ENCODE results near the gene EREG. TPM values are rescaled to one million over a fixed set of nuclear protein-coding genes. Genes with fewer than 3 reads are reported as not detected.
"Not testable (repeated sequence)": the region's sequence is repeated elsewhere in the genome, so short reads cannot be mapped to it uniquely, and the experiment has no call there.

Gene EREG
- total RNA-seq, 1 donor from 2014 or later, result not detected

- Mint-ChIP-seq H3K9me3 (no peaks in the 10 kb centered on the region), H3K4me1 (peaks cover 5% of the 10 kb centered on the region), H3K27ac (ENCODE audit: unreplicated experiment) (no peak overlapping the region), H3K36me3 (ENCODE audit: low read depth) (no peaks in the 10 kb centered on the region), H3K27me3 (ENCODE audit: low read depth) (no peaks in the 10 kb centered on the region), H3K4me3 (no peak overlapping the region)
- DNase-seq (ENCODE audit: low read depth, low spot score), result no peak
- TF ChIP-seq CTCF (conservative IDR thresholded peaks at IDR 0.05), result no peak
Measured at GRCh38 chr4:74395633-74396032, 30.7 kb downstream of the EREG start.

GRCh38 chr4:74397748-74398426 lies 32.9 kb downstream of the EREG start:
- H3K36me3 Mint-ChIP-seq (ENCODE audit: low read depth), result no peaks in the 10 kb centered on the region
- H3K27me3 Mint-ChIP-seq (ENCODE audit: low read depth), result no peaks in the 10 kb centered on the region
- no peaks in the 10 kb centered on the region for H3K9me3 Mint-ChIP-seq
- no peak for DNase-seq (ENCODE audit: low read depth, low spot score)
- no peak for TF ChIP-seq CTCF (conservative IDR thresholded peaks at IDR 0.05)
- H3K4me3 Mint-ChIP-seq, result no peak overlapping the region
- peaks cover 5% of the 10 kb centered on the region for H3K4me1 Mint-ChIP-seq
- H3K27ac Mint-ChIP-seq (ENCODE audit: unreplicated experiment), result no peak overlapping the region

- DNase-seq (ENCODE audit: low read depth, low spot score); H3K27me3 Mint-ChIP-seq (ENCODE audit: low read depth); H3K9me3 Mint-ChIP-seq; H3K4me3 Mint-ChIP-seq; H3K4me1 Mint-ChIP-seq; H3K27ac Mint-ChIP-seq (ENCODE audit: unreplicated experiment); H3K36me3 Mint-ChIP-seq (ENCODE audit: low read depth): not testable (repeated sequence)
Measured at GRCh38 chr4:74398894-74399589, 34.1 kb downstream of the EREG start.

GRCh38 chr4:74400395-74400794 lies 35.5 kb downstream of the EREG start:
- no peak overlapping the region for H3K4me3 Mint-ChIP-seq
- H3K27me3 Mint-ChIP-seq (ENCODE audit: low read depth), result no peaks in the 10 kb centered on the region
- H3K4me1 Mint-ChIP-seq, result no peaks in the 10 kb centered on the region
- H3K27ac Mint-ChIP-seq (ENCODE audit: unreplicated experiment), result no peak overlapping the region
- TF ChIP-seq CTCF (conservative IDR thresholded peaks at IDR 0.05), result no peak
- no peaks in the 10 kb centered on the region for H3K9me3 Mint-ChIP-seq
- DNase-seq (ENCODE audit: low read depth, low spot score), result no peak
- no peaks in the 10 kb centered on the region for H3K36me3 Mint-ChIP-seq (ENCODE audit: low read depth)

GRCh38 chr4:74402692-74403456 lies 37.9 kb downstream of the EREG start:
- Mint-ChIP-seq H3K4me1 (no peaks in the 10 kb centered on the region), H3K4me3 (no peak overlapping the region), H3K27ac (ENCODE audit: unreplicated experiment) (no peak overlapping the region), H3K36me3 (ENCODE audit: low read depth) (no peaks in the 10 kb centered on the region), H3K27me3 (ENCODE audit: low read depth) (no peaks in the 10 kb centered on the region), H3K9me3 (no peaks in the 10 kb centered on the region)
- DNase-seq (ENCODE audit: low read depth, low spot score), result no peak
- no peak for TF ChIP-seq CTCF (conservative IDR thresholded peaks at IDR 0.05)
